PC-3 (cell line): ENCODE results near the gene GTF2H4. TPM values are rescaled to one million over a fixed set of nuclear protein-coding genes. Genes with fewer than 3 reads are reported as not detected.

ENCODE experiments used
- ATAC-seq: fragments of 200-7000 bp; cut with Tn5 transposase; 2 replicates; pipeline ENCODE4 v1.9.1; 2020; ENCODE audit warnings: mild to moderate bottlenecking, moderate library complexity
- BruUV-seq: library from RNA; stranded (reverse); fragments of 400-500 nt; replicated peaks from 2 replicates; lab custom pipeline; 2021; lab: Mats Ljungman, UMichigan
- CTCF ChIA-PET: fragments of 300-600 bp; sonication (Branson Sonifier 250); formaldehyde crosslinking; loops from one replicate; lab custom pipeline; 2022; ENCODE audit warnings: antibody characterized with exemption; lab: Charles Lee
- POLR2A ChIA-PET: fragments of 300-600 bp; sonication (Branson Sonifier 250); formaldehyde crosslinking; loops from one replicate; lab custom pipeline; 2022; ENCODE audit warnings: antibody characterized with exemption; ENCODE audit not compliant: unreplicated experiment; lab: Charles Lee
- DNase-seq: peaks from one replicate; pipeline ENCODE4 v3.0.0-alpha.2; 2015
- H2AFZ ChIP-seq: fragments of 300-600 bp; sonication (generic); 2 replicates; pipeline ENCODE4 v1.6.0; 2016; ENCODE audit warnings: antibody characterized with exemption, low read length
- H3F3A ChIP-seq: fragments of 300-600 bp; sonication (generic); one replicate; pipeline ENCODE4 v1.6.0; 2017; ENCODE audit warnings: antibody characterized with exemption, low read length, control low read depth, mild to moderate bottlenecking; ENCODE audit not compliant: unreplicated experiment
- H3K27ac ChIP-seq: fragments of 300-600 bp; sonication (generic); 2 replicates; pipeline ENCODE4 v1.5.1; 2016; ENCODE audit warnings: mild to moderate bottlenecking, low read length
- H3K27me3 ChIP-seq: fragments of 300-600 bp; sonication (generic); 2 replicates; pipeline ENCODE4 v1.6.1; 2016; ENCODE audit warnings: low read length, mixed read lengths
- H3K36me3 ChIP-seq: fragments of 300-600 bp; sonication (generic); 2 replicates; pipeline ENCODE4 v1.6.1; 2016; ENCODE audit warnings: low read depth, mixed run types, low read length, mixed read lengths
- H3K4me1 ChIP-seq: fragments of 300-600 bp; sonication (generic); 2 replicates; pipeline ENCODE4 v1.5.1; 2016; ENCODE audit warnings: low read length; ENCODE audit not compliant: insufficient read depth
- H3K4me2 ChIP-seq: fragments of 300-600 bp; sonication (generic); 2 replicates; pipeline ENCODE4 v1.6.0; 2016; ENCODE audit warnings: low read length
- H3K4me3 ChIP-seq: fragments of 300-600 bp; sonication (generic); 2 replicates; pipeline ENCODE4 v1.5.1; 2016; ENCODE audit warnings: mild to moderate bottlenecking, low read length, mixed read lengths
- H3K79me2 ChIP-seq: fragments of 300-600 bp; sonication (generic); 2 replicates; pipeline ENCODE4 v1.6.1; 2017; ENCODE audit warnings: low read length, mixed read lengths
- H3K9ac ChIP-seq: fragments of 300-600 bp; sonication (generic); 2 replicates; pipeline ENCODE4 v1.6.0; 2016; ENCODE audit warnings: mild to moderate bottlenecking, low read length
- H3K9me2 ChIP-seq: fragments of 300-600 bp; sonication (generic); replicated peaks from 2 replicates; pipeline ENCODE4 v1.6.1; 2016; ENCODE audit warnings: mixed run types, low read length, mixed read lengths
- H3K9me3 ChIP-seq: fragments of 300-600 bp; sonication (generic); 2 replicates; pipeline ENCODE4 v1.6.1; 2016; ENCODE audit warnings: low read length, mixed read lengths
- H4K20me1 ChIP-seq: fragments of 300-600 bp; sonication (generic); 2 replicates; pipeline ENCODE4 v1.6.1; 2016; ENCODE audit warnings: low read length, mixed read lengths
- EZH2 ChIP-seq: fragments of 300-600 bp; sonication (generic); IDR thresholded peaks from one replicate; pipeline ENCODE4 v1.6.1; 2017; ENCODE audit warnings: antibody characterized with exemption, mild to moderate bottlenecking, low read length; ENCODE audit not compliant: unreplicated experiment
- EZH2phosphoT487 ChIP-seq: fragments of 300-600 bp; sonication (generic); IDR thresholded peaks from 2 replicates; pipeline ENCODE4 v1.6.1; 2018; ENCODE audit warnings: mild to moderate bottlenecking, antibody characterized with exemption, low read length, borderline replicate concordance
- intact Hi-C: fragments of 100-400 bp; cut with micrococcal nuclease; formaldehyde crosslinking; loops from 2 replicates; pipeline ENCODE4 v1.9.0; 2023
- total RNA-seq: library from RNA; depleted of rRNA; stranded (reverse); fragments of >200 nt; gene quantifications from 2 replicates; pipeline ENCODE4 v1.2.3, GENCODE V29; 2014
- TF ChIP-seq, protein P1 (sequence below): fragments of 300-600 bp; sonication (generic); conservative IDR thresholded peaks from 2 replicates; pipeline ENCODE4 v1.5.1; 2017; ENCODE audit warnings: antibody characterized with exemption, low read depth, mild to moderate bottlenecking, low read length

The GTF2H4 gene
- total RNA-seq, 1 experiment from 2014 or later = 28.7 TPM

DNA sequence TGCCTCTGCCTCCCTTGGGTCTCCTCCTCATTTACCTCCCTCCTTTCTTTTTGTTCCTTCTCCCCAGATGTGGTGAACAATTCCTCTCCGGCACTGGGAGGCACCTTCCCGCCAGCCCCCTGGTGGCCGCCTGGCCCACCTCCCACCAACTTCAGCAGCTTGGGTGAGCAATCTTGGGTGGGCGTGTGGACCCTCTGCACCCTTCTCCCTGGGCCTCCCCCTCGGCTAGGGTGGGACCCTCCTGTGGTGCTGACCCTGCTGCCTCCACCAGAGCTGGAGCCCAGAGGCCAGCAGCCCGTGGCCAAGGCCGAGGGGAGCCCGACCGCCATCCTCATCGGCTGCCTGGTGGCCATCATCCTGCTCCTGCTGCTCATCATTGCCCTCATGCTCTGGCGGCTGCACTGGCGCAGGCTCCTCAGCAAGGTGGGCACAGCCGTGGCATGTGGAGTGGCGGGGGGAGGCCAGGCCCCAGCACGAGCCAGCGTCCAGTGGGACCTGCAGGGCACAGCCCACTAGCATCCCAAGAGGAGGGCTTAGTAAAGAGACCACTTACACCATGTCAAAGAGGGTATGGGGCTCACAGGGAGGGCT lies 14.9 kb upstream of the GTF2H4 start:
- Histone ChIP-seq H3K4me1 (peaks cover 6% of the 10 kb centered on the region), H3F3A (no peaks in the 10 kb centered on the region), H4K20me1 (peaks cover 9% of the 10 kb centered on the region; the same call in 1 of the 2 replicates), H2AFZ (no peak overlapping the region), H3K9me2 (no peaks in the 10 kb centered on the region), H3K9me3 (no peaks in the 10 kb centered on the region), H3K27ac (no peak overlapping the region), H3K4me3 (no peak overlapping the region), H3K4me2 (no peak overlapping the region), H3K9ac (no peak overlapping the region), H3K79me2 (peaks cover 15% of the 10 kb centered on the region), H3K27me3 (no peaks in the 10 kb centered on the region), H3K36me3 (peaks cover 52% of the 10 kb centered on the region)
- intact Hi-C loops = no loop called here
- DNase-seq (no peak), ATAC-seq (no peak)
- CTCF ChIA-PET = no interaction called here
- TF ChIP-seq, protein P1, sequence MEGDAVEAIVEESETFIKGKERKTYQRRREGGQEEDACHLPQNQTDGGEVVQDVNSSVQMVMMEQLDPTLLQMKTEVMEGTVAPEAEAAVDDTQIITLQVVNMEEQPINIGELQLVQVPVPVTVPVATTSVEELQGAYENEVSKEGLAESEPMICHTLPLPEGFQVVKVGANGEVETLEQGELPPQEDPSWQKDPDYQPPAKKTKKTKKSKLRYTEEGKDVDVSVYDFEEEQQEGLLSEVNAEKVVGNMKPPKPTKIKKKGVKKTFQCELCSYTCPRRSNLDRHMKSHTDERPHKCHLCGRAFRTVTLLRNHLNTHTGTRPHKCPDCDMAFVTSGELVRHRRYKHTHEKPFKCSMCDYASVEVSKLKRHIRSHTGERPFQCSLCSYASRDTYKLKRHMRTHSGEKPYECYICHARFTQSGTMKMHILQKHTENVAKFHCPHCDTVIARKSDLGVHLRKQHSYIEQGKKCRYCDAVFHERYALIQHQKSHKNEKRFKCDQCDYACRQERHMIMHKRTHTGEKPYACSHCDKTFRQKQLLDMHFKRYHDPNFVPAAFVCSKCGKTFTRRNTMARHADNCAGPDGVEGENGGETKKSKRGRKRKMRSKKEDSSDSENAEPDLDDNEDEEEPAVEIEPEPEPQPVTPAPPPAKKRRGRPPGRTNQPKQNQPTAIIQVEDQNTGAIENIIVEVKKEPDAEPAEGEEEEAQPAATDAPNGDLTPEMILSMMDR = peak; percentile 42
- TF ChIP-seq EZH2 = no peak
- POLR2A ChIA-PET = no interaction called here
- BruUV-seq = no TSS peak

DNA sequence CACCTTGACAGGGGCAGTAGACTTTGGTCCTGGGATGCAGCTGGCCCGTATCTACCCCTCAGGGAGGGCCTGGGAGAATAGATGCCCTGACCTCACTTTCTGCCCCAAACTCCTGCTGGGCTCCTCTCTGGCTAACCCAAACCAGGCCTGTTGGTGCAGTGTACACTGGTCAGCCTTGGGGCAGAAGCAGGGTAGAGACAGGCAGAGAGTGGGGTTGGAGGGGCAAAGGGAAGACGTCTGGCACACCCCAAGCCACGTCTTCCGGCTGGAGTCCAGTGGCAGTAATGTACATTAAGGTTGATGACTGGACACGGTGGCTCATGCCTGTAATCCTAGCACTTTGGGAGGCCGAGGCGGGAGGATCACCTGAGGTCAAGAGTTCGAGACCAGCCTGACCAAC lies 14.3 kb upstream of the GTF2H4 start:
- Histone ChIP-seq H3K4me2 (no peak overlapping the region), H3K9me3 (no peaks in the 10 kb centered on the region), H3K4me3 (no peak overlapping the region), H3K79me2 (peaks cover 9% of the 10 kb centered on the region), H3F3A (no peaks in the 10 kb centered on the region), H3K27ac (no peak overlapping the region), H3K4me1 (0 out of 2 replicates have a peak, but pooled peaks cover under 1% of the 10 kb centered on the region), H4K20me1 (peaks cover 3% of the 10 kb centered on the region; the same call in 1 of the 2 replicates), H3K9ac (no peak overlapping the region), H3K36me3 (peaks cover 56% of the 10 kb centered on the region), H2AFZ (no peak overlapping the region), H3K27me3 (no peaks in the 10 kb centered on the region), H3K9me2 (no peaks in the 10 kb centered on the region)
- POLR2A ChIA-PET = no interaction called here
- CTCF ChIA-PET = no interaction called here
- intact Hi-C loops = no loop called here
- no TSS peak for BruUV-seq
- no peak for TF ChIP-seq EZH2
- TF ChIP-seq, protein P1 = no peak
- TF ChIP-seq EZH2phosphoT487 = no peak
- DNase-seq (no peak), ATAC-seq (no peak)

DNA sequence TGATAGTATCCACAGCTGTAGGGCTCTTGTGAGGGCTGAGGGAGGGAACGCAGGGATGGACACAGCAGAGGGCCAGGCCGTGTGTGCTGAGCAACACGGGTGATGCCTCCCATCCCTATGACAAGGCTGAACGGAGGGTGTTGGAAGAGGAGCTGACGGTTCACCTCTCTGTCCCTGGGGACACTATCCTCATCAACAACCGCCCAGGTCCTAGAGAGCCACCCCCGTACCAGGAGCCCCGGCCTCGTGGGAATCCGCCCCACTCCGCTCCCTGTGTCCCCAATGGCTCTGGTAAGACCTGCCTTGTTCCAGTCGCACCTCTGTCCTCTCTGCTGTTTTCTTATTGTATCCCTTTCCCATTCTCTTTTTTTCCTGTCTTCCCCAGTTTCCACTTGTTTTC lies 13.6 kb upstream of the GTF2H4 start:
- Histone ChIP-seq H3K4me1 (no peaks in the 10 kb centered on the region), H3F3A (no peaks in the 10 kb centered on the region), H3K79me2 (peaks cover 2% of the 10 kb centered on the region), H2AFZ (no peak overlapping the region), H3K4me3 (no peak overlapping the region), H3K9ac (no peak overlapping the region), H3K9me2 (no peaks in the 10 kb centered on the region), H3K36me3 (peaks cover 53% of the 10 kb centered on the region), H4K20me1 (no peaks in the 10 kb centered on the region), H3K27ac (no peak overlapping the region), H3K9me3 (no peaks in the 10 kb centered on the region), H3K27me3 (no peaks in the 10 kb centered on the region), H3K4me2 (no peak overlapping the region)
- CTCF ChIA-PET = no interaction called here
- intact Hi-C loops = no loop called here
- POLR2A ChIA-PET = no interaction called here
- TF ChIP-seq EZH2 (no peak), EZH2phosphoT487 (no peak)
- TF ChIP-seq, protein P1 = no peak
- ATAC-seq (no peak), DNase-seq (no peak)
- no TSS peak for BruUV-seq
